MCF 10A (cell line): ENCODE measurements around the gene PSMD1. TPM values are rescaled to one million over a fixed set of nuclear protein-coding genes. Genes with fewer than 3 reads are reported as not detected.
"Not testable (repeated sequence)": the region's sequence is repeated elsewhere in the genome, so short reads cannot be mapped to it uniquely, and the experiment has no call there.

Source experiments
- BruUV-seq: library from RNA; stranded (reverse); fragments of 400-500 nt; replicated peaks from 2 replicates; lab custom pipeline; 2021; lab: Mats Ljungman, UMichigan
- CTCF ChIA-PET: fragments of 300-600 bp; sonication (Branson Sonifier 250); formaldehyde crosslinking; extraction: SDS; loops from one replicate; lab custom pipeline; 2021; ENCODE audit warnings: antibody characterized with exemption, inconsistent platforms; lab: Yijun Ruan, JAX
- POLR2A ChIA-PET: fragments of 300-600, 350-650 bp; sonication (Branson Sonifier 250); formaldehyde crosslinking; extraction: SDS; loops from one replicate; lab custom pipeline; 2020; ENCODE audit warnings: antibody characterized with exemption, inconsistent platforms; lab: Yijun Ruan, JAX
- DNase-seq: peaks from one replicate; pipeline ENCODE4 v3.0.0-alpha.2; 2018; ENCODE audit not compliant: unreplicated experiment
- H3K27ac Mint-ChIP-seq: one replicate; pipeline ENCODE4 v1.8.0; 2022; ENCODE audit warnings: mild to moderate bottlenecking, low read depth, mixed read lengths; ENCODE audit not compliant: unreplicated experiment
- H3K27me3 Mint-ChIP-seq: one replicate; pipeline ENCODE4 v1.8.0; 2022; ENCODE audit warnings: mixed read lengths; ENCODE audit not compliant: insufficient read depth, unreplicated experiment
- H3K36me3 Mint-ChIP-seq: one replicate; pipeline ENCODE4 v1.8.0; 2022; ENCODE audit warnings: mild to moderate bottlenecking, moderate library complexity, mixed read lengths; ENCODE audit not compliant: insufficient read depth, unreplicated experiment
- H3K4me1 Mint-ChIP-seq: one replicate; pipeline ENCODE4 v1.8.0; 2022; ENCODE audit warnings: mixed read lengths; ENCODE audit not compliant: insufficient read depth, unreplicated experiment
- H3K4me3 Mint-ChIP-seq: one replicate; pipeline ENCODE4 v1.8.0; 2022; ENCODE audit warnings: mild to moderate bottlenecking, moderate library complexity, mixed read lengths; ENCODE audit not compliant: unreplicated experiment
- H3K9me3 Mint-ChIP-seq: one replicate; pipeline ENCODE4 v1.8.0; 2022; ENCODE audit warnings: mixed read lengths; ENCODE audit not compliant: unreplicated experiment
- intact Hi-C: fragments of 100-400 bp; cut with micrococcal nuclease; formaldehyde crosslinking; loops from 2 replicates; pipeline ENCODE4 v1.14.1; 2022
- total RNA-seq: library from RNA; stranded (reverse); gene quantifications from 2 replicates; pipeline ENCODE4 v1.2.3, GENCODE V29; 2022
- TF ChIP-seq, protein P1 (sequence below): fragments of 200-600 bp; IDR thresholded peaks from one replicate; pipeline ENCODE4 v1.8.0; 2022; ENCODE audit warnings: antibody characterized with exemption, mild to moderate bottlenecking; ENCODE audit not compliant: unreplicated experiment

Gene PSMD1
- total RNA-seq, 1 experiment from 2014 or later = 88.5 TPM

- Mint-ChIP-seq H3K4me1 (peaks cover 29% of the 10 kb centered on the region), H3K9me3 (no peaks in the 10 kb centered on the region), H3K36me3 (peaks cover 56% of the 10 kb centered on the region), H3K27ac (no peak overlapping the region), H3K4me3 (no peak overlapping the region), H3K27me3 (no peaks in the 10 kb centered on the region)
- DNase-seq = no peak
- intact Hi-C loops = no loop called here
- POLR2A ChIA-PET = no interaction called here
- no TSS peak for BruUV-seq
- TF ChIP-seq, protein P1, sequence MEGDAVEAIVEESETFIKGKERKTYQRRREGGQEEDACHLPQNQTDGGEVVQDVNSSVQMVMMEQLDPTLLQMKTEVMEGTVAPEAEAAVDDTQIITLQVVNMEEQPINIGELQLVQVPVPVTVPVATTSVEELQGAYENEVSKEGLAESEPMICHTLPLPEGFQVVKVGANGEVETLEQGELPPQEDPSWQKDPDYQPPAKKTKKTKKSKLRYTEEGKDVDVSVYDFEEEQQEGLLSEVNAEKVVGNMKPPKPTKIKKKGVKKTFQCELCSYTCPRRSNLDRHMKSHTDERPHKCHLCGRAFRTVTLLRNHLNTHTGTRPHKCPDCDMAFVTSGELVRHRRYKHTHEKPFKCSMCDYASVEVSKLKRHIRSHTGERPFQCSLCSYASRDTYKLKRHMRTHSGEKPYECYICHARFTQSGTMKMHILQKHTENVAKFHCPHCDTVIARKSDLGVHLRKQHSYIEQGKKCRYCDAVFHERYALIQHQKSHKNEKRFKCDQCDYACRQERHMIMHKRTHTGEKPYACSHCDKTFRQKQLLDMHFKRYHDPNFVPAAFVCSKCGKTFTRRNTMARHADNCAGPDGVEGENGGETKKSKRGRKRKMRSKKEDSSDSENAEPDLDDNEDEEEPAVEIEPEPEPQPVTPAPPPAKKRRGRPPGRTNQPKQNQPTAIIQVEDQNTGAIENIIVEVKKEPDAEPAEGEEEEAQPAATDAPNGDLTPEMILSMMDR = no peak
- CTCF ChIA-PET = no interaction called here
Observed at GRCh38 chr2:231062776-231063175, 6.1 kb downstream of the PSMD1 start.

GRCh38 chr2:231063347-231063746 lies 6.7 kb downstream of the PSMD1 start:
- Mint-ChIP-seq H3K4me1 (peaks cover 29% of the 10 kb centered on the region), H3K36me3 (peaks cover 61% of the 10 kb centered on the region), H3K9me3 (no peaks in the 10 kb centered on the region), H3K27me3 (no peaks in the 10 kb centered on the region), H3K27ac (no peak overlapping the region), H3K4me3 (no peak overlapping the region)
- ChIA-PET CTCF (no interaction called here), POLR2A (interaction anchor here (0.6 kb wide), 1 partner anchor 76 kb away, joined by 3 read pairs; no protein-coding TSS in a partner anchor)
- intact Hi-C loops = no loop called here
- no peak for DNase-seq
- TF ChIP-seq, protein P1 = no peak
- no TSS peak for BruUV-seq

DNA sequence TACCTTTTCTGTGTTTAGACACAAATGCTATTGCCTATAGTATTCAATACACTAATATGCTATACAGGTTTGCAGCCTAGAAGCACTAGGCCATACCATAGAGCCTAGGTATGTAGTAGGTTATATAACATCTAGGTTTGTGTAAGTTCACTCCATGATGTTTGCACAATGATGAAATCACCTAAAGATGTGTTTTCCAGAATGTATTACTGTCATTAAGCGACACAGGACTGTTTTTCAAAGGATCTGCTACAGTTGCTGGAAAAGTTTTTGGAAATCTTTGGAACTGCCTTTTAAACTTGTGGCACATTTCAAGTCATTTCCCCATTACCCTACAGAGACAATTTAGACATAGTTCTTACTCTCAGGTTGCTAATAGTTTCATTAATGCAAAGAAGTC lies 9.3 kb downstream of the PSMD1 start:
- BruUV-seq = no TSS peak
- no peak overlapping the region for H3K4me3 Mint-ChIP-seq
- H3K36me3 Mint-ChIP-seq = peaks cover 77% of the 10 kb centered on the region
- H3K9me3 Mint-ChIP-seq = no peaks in the 10 kb centered on the region
- intact Hi-C loops = no loop called here
- ChIA-PET CTCF (no interaction called here), POLR2A (no interaction called here)
- no peak overlapping the region for H3K27ac Mint-ChIP-seq
- H3K4me1 Mint-ChIP-seq = peaks cover 12% of the 10 kb centered on the region
- TF ChIP-seq, protein P1 = no peak
- no peak for DNase-seq
- H3K27me3 Mint-ChIP-seq = no peaks in the 10 kb centered on the region

DNA sequence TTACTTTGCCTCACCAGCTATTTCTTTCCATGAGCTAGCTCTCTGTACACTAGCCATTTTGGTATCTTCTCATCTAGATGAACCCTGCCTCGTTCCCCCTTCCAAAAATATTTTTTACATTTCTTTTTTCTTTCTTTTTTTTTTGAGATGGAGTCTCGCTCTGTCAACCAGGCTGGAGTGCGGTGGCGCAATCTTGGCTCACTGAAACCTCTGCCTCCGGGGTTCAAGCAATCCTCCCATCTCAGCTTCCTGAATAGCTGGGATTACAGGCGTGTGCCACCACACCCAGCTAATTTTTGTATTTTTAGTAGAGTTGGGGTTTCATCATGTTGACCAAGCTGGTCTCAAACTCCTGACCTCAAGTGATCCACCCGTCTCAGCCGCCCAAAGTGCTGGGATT lies 10.9 kb downstream of the PSMD1 start:
- intact Hi-C loops, H3K27me3 Mint-ChIP-seq, H3K4me3 Mint-ChIP-seq, H3K27ac Mint-ChIP-seq, BruUV-seq, H3K9me3 Mint-ChIP-seq, DNase-seq: not testable (repeated sequence)
- peaks cover 70% of the 10 kb centered on the region for H3K36me3 Mint-ChIP-seq
- ChIA-PET CTCF (interaction anchor here (0.6 to 1.0 kb wide), 3 partner anchors 10 to 1633 kb away, joined by 3 to 5 read pairs (median 4); partner anchors contain the start of gene PSMD1), POLR2A (interaction anchor here (1.5 kb wide), 1 partner anchor 9 kb away, joined by 4 read pairs; no protein-coding TSS in a partner anchor)
- H3K4me1 Mint-ChIP-seq = peaks cover 12% of the 10 kb centered on the region
